ENCODE data around the gene SUGCT.
"Not testable (repeated sequence)": the region's sequence is repeated elsewhere in the genome, so short reads cannot be mapped to it uniquely, and the experiment has no call there.

SUGCT gene

GRCh38 chr7:40139891-40140290, 5.1 kb downstream of the SUGCT start:
- not testable (repeated sequence) for DNase-seq (ENCODE audit: low read depth, low spot score)

- not testable (repeated sequence) for DNase-seq (ENCODE audit: low read depth, low spot score)
Observed at GRCh38 chr7:40141916-40142315, 7.1 kb downstream of the SUGCT start.

GRCh38 chr7:40145596-40146130, 10.9 kb downstream of the SUGCT start:
- not testable (repeated sequence) for DNase-seq (ENCODE audit: low read depth, low spot score)

GRCh38 chr7:40147371-40148246, 12.8 kb downstream of the SUGCT start:
- no peak for DNase-seq (ENCODE audit: low read depth, low spot score)

GRCh38 chr7:40148247-40148580, 13.4 kb downstream of the SUGCT start:
- DNase-seq (ENCODE audit: low read depth, low spot score): not testable (repeated sequence)

GRCh38 chr7:40148671-40149070, 13.9 kb downstream of the SUGCT start:
- no peak for DNase-seq (ENCODE audit: low read depth, low spot score)

- DNase-seq (ENCODE audit: low read depth, low spot score): no peak
Observed at GRCh38 chr7:40151504-40151903, 16.7 kb downstream of the SUGCT start.

GRCh38 chr7:40156988-40157387, 22.2 kb downstream of the SUGCT start:
- DNase-seq (ENCODE audit: low read depth, low spot score): no peak

GRCh38 chr7:40162516-40162915, 27.7 kb downstream of the SUGCT start:
- no peak for DNase-seq (ENCODE audit: low read depth, low spot score)

- DNase-seq (ENCODE audit: low read depth, low spot score): no peak
Observed at GRCh38 chr7:40165216-40165615, 30.4 kb downstream of the SUGCT start.

- DNase-seq (ENCODE audit: low read depth, low spot score): no peak
Observed at GRCh38 chr7:40167291-40167690, 32.5 kb downstream of the SUGCT start.

- DNase-seq (ENCODE audit: low read depth, low spot score): not testable (repeated sequence)
Observed at GRCh38 chr7:40168266-40168665, 33.5 kb downstream of the SUGCT start.

GRCh38 chr7:40173121-40173520, 38.3 kb downstream of the SUGCT start:
- not testable (repeated sequence) for DNase-seq (ENCODE audit: low read depth, low spot score)

GRCh38 chr7:40175256-40175655, 40.5 kb downstream of the SUGCT start:
- not testable (repeated sequence) for DNase-seq (ENCODE audit: low read depth, low spot score)

GRCh38 chr7:40175725-40176510, 41.1 kb downstream of the SUGCT start:
- DNase-seq (ENCODE audit: low read depth, low spot score): no peak

GRCh38 chr7:40177071-40177470, 42.3 kb downstream of the SUGCT start:
- DNase-seq (ENCODE audit: low read depth, low spot score): no peak

- DNase-seq (ENCODE audit: low read depth, low spot score): no peak
Observed at GRCh38 chr7:40182452-40182851, 47.6 kb downstream of the SUGCT start.

GRCh38 chr7:40186586-40186985, 51.8 kb downstream of the SUGCT start:
- no peak for DNase-seq (ENCODE audit: low read depth, low spot score)

- DNase-seq (ENCODE audit: low read depth, low spot score): no peak
Observed at GRCh38 chr7:40192036-40192435, 57.2 kb downstream of the SUGCT start.

GRCh38 chr7:40194745-40195144, 59.9 kb downstream of the SUGCT start:
- DNase-seq (ENCODE audit: low read depth, low spot score): no peak

- DNase-seq (ENCODE audit: low read depth, low spot score): no peak
Observed at GRCh38 chr7:40197527-40197926, 62.7 kb downstream of the SUGCT start.

- no peak for DNase-seq (ENCODE audit: low read depth, low spot score)
Observed at GRCh38 chr7:40199076-40199802, 64.4 kb downstream of the SUGCT start.
